ELF-1 (cell line): Measurements from ENCODE around the gene PLAGL2.
"Not testable (repeated sequence)": the region's sequence is repeated elsewhere in the genome, so short reads cannot be mapped to it uniquely, and the experiment has no call there.

ENCODE experiments used
- DNase-seq: peaks from one replicate; pipeline ENCODE4 v3.0.0-alpha.2; 2016; ENCODE audit warnings: low read depth, low spot score

The PLAGL2 gene

DNA sequence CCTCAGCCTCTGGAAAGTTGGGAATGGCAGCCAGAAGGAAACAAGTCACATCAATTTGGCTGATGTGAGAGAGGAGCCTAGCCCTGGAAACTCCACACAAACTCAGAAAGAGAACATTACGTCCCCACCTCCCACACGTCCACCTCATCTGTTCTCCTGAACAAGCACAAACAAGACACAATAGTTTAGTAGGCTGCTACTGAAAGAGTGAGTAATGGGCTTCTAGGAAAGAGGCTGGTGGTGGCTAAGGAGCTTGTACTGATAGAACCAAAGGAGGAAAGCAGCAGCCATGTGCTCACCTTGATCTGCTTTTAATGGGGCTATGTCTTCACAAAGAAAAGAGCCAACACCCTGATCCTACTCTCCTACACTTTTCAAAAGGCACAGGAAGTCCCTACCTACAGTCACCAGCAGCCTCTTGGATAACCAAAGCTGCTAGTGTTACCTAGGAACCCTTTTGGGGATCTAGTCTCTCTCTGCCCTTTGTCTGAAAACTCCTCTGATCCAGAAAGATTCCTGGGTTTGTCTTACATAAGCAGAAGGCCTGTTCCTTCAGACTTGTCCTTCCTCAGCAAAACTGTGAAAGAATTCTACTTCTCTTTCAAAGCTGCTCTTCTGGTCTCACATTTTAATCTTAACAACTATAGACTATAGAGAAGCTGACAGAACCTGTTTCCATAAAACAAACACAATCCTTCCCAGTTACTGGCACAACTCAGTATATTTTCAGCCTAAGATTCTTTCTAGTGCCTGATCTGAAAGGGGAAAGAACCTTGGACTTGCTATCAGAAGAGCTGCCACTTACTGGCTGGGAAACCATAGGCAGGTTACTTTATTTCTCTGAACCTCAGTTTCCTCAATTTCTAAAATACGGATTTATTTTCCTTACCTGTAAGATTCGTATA, 3.1 kb downstream of the PLAGL2 start:
- no peak for DNase-seq

DNA sequence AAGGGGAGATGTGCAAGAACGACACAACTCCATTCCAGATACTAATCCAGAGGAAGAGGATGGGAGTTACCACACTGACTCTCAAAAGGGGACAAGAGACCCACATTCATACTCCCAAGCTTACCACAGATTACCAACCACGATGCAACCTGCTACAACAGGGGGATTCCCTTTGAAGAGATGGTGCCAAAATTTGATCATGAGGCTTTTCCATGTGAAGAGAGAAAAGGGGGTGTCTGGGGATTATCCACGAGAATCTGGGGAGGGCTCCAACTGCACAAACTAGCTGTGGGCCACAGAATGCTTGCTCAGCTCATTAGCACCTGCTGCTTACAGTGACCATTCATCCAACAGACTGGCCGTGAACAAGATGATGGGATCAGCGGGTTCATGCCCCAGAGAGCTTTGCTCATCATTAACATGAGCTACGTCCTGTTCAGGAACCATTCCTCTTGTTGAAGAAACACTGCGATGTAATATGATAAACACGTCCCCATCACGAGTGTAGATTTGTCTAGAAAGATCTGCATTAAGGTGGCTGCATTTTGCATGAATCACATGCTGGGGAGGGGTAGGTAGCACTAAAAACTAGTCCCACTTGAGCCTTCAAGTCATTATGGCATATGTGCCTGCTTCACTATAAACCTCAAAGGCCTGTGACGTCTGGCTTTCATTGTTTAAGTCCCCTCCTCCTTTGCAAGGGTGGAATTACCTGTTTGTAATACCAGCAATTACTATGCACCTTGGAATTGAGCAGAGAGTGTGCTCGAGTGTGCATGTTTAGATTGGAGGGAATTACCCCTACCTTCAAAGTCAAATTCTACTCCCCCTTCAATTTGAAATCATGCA, 4.0 kb downstream of the PLAGL2 start:
- no peak for DNase-seq

DNA sequence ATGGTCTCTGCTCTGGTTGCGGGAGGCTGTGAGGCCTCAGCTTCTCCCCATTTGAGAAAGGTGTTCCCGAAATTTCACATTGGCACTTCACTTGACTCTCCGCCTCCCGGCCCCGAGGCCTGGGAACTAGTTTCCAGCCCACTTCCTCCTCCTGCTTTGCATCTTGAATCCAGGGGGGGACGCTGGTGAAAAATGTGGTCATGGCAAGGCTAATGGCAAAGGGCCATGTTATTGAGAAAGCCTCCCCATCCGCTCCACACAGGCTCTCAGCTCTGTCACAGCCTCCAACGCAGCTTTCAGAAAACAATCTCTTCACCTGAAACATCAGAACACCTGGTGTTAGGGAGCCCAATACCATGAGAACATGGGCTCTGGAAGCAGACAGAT, 5.6 kb downstream of the PLAGL2 start:
- DNase-seq: no peak

DNA sequence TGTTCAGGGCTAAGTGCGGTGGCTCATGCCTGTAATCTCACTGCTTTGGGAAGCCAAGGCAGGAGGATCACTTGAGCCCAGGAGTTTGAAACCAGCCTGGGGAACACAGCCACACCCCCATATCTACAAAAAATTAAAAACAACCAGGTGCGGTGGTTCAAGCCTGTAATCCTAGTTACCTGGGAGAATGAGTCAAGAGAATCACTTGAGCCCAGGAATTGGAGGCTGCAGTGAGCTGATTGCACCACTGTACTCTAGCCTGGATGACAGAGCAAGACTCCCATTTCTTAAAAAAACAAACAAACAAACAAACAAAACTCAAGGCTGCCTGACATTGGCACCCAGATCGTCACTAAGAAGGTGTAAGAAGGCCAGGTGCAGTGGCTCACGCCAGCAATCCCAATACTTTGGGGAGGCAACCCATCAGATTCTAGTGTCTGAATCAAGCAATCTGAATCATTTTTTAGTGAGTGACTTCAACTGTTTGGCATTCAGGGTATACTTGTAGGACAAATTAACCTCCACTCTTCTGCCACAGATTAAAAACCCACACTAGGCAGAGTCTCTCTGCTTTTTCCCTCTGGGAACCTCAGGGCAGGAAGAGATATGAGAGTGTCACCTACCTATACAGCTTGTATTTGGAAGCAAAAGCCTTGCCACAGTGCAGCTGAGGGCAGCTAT, 6.1 kb downstream of the PLAGL2 start:
- DNase-seq: no peak

DNA sequence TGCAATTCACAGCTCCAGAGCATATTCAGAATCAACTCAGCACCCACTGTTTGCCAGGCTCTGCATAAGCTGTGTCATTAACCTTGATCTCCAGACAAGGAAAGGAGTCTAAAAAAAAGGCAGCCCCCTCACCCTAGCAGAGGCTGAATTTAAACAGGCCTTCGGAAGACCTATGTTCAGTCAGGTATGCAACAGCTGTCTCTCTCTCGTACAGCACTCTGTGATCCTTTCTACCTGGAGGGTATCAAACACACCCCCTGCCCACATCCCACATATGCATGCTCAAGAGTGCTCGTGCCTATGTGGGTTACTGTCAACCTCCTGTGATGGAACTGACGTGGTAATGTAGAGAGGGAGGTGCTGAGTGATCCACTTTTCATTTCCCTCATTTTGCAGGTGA, 8.5 kb downstream of the PLAGL2 start:
- DNase-seq: no peak

DNA sequence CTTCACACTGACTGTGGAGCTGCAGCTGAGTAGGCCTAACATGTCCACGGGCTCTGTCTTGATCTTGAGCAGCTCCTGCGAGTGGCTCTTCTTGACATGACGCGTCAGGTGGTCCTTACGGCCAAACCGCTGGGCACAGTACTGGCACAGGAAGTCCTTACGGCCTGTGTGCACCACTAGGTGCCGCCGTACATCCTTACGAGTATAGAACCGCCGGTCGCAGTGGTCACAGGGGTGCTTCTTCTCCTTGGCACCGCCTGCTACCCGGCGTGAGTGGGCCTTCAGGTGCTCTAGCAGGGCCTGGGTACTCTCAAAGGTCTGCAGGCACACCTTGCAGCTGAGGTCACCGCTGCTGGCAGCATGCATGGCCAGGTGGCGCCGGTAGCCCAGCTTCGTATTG, 10.4 kb downstream of the PLAGL2 start:
- not testable (repeated sequence) for DNase-seq

DNA sequence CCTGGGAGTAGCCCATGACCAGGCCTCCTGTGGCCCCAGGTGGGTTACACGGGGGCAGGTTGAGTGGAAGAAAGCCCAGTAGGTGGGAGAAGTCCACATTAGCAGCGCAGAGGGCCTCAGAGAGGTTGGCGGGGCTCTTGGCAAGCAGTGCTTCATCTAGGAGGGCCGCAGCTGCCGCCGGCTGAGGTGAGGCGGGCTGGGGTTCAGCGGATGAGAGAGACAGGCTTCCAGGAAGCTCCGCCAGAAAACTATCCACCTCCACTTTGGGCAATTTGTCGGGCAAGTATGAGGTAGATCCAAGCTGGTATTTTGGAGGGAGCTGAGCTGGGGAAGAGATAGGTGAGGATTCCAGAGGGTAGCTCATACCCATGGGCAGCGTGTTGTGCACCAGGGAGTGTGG, 10.9 kb downstream of the PLAGL2 start:
- not testable (repeated sequence) for DNase-seq

DNA sequence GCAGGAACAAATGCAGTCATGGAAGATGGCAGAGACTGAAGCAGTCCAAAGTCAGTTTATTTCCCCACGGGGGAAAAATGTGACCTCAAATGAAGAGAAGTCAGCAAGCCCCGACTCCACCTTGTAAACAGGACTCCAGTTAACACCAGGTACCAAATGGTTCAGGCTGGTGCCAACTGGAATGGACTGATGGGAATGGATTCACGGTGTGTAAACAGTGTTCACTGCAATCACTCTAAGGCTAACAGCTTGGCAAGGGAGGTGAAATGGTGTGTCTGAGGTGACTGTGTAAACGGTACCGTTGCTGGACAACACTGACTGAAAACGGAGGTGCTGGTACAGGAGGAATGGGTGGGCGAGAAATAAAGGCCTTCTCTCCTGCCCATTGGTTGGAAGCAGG, 12.0 kb downstream of the PLAGL2 start:
- no peak for DNase-seq

DNA sequence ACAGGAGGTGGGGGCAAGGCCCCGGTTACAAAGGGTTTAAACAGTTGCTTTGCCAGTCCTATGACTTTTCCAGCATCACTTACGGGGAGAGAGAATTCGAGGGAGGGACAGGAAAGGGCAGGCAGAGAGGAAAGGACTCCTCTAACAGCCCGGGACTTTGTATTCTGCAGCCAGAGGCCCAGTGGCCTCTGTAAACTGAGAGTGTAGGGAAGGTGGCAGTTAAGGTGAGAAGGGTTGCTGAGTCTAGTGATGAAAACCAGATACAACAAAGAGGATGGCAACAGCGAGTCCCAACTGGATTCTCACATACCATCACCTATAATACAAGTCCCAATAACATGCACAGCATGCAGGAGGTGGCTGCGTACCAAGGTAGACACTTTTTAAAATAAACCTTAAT, 13.5 kb downstream of the PLAGL2 start:
- DNase-seq: no peak

DNA sequence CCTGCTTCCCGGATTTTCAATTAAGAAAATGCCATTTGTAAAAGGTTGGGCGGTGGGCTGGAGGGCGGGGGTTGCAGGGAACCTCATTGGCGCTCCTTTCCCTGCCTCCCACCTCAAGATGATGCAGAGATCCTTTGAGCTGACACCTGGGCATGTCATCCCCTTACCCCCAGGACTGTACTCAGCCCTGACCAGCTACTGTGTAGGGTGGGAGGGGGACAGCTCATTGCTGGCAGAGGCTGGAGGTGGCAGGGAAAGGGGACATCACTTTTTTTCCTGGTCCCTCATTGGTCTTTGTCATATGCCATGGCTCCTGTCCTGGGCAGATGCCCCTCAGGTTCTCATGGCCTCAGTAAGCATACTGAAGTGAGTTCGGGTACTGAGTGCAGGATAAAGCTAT, 14.2 kb downstream of the PLAGL2 start:
- not testable (repeated sequence) for DNase-seq

DNA sequence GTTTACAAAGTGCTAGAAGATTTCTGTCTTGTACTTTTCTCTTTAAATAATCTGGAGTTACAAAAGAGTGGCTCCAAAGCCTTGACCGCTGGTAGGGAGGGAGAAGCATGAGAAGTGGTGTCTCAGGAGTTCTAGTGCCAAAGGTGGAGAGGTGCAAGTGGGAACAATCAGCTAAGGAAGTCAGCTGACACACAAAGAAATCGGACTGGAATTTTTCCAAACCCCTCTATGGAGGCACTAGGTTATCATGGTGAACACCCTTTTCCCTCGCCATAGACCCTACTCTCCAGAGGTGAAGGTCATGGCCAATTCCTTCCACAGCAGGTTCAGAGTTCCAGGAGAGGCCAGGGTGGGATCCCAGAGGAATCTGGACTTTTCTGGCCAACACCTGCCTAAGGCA, 14.8 kb downstream of the PLAGL2 start:
- no peak for DNase-seq

DNA sequence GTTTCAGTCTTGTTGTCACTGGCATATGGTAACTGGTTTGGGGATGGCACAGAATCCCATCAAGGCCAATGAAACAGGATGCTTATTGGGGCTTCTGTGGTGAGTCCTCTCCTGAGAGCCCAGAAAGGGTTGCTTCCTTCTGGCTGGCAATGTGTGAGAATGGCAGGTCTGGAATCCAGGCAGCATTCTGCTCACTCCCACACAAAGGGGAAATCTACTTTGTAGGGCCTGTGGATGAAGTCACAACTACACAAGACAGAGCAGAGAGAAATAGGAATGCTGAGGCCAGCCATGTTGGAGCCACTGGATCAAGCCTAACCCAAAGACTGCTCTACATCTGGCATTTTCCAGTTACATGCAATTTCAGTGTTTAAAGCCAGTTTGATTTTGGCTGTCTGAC, 15.7 kb downstream of the PLAGL2 start:
- DNase-seq: no peak

DNA sequence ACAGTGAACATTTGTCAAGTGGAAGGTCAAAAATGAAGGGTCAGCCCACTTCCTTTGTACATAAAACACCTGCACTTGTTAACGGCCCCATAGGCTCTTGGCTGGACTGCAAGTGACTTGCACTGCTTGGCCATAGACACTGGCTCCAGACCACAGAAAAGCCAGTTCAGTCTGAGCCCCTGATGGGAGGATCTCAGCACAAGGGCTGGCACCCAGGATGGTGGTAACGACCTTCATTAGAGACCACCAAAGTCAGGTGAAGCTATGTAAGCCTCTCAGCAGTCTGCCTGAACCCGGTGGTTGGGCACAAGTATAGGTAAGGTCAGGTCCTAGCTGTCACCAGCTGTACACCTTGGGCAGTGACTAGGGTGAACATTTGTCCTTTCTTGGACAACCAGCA, 16.1 kb downstream of the PLAGL2 start:
- DNase-seq: no peak

DNA sequence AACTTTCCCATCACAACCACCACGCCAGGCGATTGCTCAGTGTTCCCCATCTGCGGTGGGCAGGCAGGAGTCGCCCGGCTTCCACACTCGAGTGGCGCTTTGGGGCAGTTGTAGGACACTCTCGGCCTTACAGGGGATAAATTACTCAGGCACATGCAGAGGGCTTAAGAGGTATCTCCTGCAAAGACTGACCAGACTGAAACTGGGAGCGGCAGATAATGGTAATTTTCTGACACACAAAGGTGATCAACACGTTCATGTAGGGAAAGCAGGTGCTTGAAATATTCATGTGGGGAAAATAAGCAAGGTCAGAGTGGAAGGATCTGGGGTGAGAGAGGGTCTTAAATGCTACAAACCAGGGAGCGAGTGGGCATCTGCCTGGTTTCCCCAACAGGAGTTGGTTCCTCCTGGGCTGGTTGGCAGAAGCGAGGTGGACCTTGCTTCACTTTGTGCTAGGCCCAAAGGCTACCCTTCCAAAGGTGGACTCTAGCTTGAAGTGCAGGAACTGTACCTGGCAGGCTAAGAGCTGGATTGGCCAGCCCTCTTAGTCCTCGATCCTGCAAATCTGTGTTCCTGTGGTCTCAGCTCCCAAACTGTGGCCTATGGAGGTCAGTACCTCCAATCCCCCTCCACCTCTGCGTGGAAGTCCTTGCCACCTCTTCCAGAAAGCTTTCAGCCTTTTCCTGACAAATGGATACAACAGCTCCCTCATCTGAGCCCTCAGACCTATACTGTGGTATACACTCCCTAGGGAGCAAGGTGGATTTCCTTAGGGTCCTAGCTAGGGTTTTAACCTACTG, 16.7 kb downstream of the PLAGL2 start:
- DNase-seq: peak; percentile 53

DNA sequence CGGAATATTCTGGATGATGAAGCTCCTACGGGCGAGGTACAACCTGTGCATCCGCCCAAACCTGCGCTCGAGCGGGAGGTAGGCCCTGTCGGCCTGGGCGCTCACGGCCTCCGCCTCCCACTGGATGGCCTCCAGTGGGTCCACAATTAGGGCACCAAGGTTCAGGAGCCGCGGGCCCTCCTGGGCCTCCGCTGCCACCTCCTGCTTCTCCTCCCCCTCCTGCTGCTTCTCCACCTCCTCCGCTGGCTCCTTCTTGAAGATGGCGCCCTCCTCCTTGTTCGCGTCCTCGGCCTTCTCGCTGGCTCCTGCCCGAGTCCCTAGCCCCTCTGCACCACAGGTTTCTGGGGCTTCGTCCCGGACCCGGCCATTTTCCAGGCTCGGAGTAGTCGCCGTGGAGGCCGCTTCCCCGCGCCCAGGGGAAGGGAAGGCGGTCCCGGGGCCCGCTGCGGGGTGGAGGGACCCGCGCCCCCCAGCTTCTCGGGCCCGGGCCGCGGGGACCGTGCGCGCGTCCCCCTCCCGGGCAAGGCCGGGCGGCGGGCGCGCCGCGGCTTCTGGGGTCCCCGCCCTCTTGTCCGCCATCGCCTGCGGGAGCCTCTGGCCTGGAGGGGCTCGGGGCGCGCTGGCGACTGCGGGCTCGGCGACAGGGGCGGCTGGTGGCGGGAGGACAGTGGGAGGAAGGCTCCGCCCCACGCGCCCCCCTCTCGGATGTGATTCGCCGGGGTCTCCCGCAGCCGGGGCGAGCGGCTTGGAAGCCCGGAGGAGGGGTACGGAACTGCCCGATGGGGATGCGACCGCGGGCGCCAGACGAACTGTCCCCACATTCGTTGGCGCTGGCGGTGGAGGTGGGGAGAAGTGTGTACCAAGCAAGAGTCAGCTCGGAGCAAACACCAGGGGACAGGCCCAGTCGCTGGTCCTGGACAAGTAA, 17.6 kb downstream of the PLAGL2 start:
- peak; percentile 45 for DNase-seq

DNA sequence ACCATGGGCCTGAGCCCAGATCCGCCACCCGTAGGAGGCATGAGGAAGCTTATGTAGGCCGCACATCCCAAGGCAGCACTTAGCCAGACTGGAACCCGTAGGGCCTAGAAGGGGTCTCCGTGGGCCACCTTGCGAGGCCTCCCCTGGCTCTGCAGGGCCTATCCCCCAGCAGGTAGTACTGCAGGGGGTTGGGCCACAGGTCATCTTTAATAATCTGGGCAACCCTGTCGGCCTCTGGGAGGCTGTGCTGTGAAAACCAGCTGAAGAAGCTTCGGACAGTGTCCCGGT, 18.5 kb downstream of the PLAGL2 start:
- no peak for DNase-seq

DNA sequence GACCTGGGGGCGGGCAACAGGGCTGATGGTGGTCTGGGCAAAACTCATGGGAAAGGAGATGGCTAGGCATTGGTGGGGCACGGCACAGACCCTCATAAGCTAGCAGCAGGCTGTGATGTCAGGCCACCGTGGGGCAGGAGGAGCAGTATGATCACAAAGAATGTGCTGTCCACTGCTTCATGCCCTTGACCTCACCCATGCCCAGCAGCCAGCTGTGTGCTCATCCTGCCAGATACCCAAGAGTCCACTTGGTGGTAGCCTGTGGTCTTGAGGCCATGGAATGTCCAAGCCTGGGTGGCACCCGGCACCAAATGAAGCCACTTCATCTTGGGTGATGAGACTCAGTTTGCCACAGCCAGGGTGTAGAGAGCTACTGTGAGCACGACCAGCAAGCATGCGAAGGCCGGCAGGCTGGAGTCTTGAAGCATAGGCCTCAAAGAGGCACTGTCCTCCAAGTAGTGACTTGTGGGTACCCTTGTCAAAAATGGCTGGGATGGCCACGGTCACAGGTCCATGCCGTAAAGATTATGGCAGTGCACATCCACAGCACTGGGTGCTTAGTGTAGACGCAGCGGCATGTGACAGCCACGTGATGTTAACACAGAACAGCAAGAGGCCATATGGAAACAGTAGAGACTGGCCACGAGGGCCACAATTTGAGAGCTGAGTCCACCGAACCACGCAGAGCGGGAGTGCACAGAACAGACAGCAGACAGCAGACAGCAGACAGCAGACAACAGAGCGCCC, 19.0 kb downstream of the PLAGL2 start:
- no peak for DNase-seq

DNA sequence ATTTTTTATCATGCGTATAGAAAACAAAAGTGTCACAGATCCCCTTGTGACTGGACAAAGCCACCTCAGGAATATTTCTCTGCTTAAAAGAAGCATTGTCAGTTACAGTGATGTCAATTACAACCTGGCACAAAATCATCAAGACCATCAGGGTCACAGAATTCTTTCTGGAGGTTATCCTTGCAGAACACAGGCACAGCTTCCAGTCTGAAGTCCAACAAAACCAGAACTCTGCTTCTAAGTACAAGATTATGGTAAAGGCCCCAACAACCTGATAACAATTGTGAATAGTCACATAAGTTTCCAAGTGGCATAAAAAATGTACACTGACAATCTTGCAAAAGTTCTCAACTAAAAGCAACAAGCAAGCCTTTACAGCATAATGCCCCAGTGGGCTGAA, 21.0 kb downstream of the PLAGL2 start:
- DNase-seq: no peak

DNA sequence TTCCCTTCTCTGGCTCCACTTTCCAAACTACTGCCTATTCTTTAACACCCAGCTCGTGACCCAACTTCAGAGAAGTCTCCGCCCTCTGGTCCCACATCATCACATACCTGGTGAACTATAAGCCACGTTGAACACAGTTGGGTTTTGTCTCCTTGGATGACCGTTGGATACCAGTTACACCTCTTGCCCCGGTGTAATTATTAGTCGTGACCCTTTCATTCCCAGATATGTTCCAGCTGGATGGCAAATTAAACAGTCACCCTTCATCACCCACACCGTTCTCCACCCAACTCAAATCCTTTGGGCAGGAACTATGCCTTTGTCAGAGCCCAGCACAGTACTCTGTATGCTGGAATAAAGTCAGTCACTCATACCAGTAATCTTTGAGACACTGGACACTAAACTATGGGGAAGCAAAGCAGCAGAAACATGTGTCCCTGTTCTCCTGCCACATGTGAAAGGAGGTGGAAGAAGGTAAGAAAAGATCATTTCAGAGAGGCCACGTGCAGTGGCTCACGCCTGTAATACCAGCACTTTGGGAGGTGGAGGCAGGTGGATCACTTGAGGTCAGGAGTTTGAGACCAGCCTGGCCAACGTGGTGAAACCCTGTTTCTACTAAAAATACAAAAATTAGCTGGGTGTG, 22.5 kb downstream of the PLAGL2 start:
- DNase-seq: no peak
